Kidney epithelial cell (primary cell): Measurements from ENCODE around the gene ALPL. TPM values are rescaled to one million over a fixed set of nuclear protein-coding genes. Genes with fewer than 3 reads are reported as not detected.

Experiments
- DNase-seq: peaks from one replicate; pipeline ENCODE4 v3.0.0-alpha.2; 2010; ENCODE audit warnings: low read depth
- H3K27me3 ChIP-seq: 2 replicates; pipeline ENCODE4 v1.6.0; 2011; ENCODE audit warnings: low read length; ENCODE audit not compliant: control insufficient read depth, insufficient read depth
- H3K36me3 ChIP-seq: 2 replicates; pipeline ENCODE4 v1.5.1; 2011; ENCODE audit warnings: low read length; ENCODE audit not compliant: control insufficient read depth, insufficient read depth
- H3K4me3 ChIP-seq: 2 replicates; pipeline ENCODE4 v1.5.1; 2011; ENCODE audit warnings: low read depth, mild to moderate bottlenecking, control low read depth, low read length
- total RNA-seq: library from RNA; depleted of rRNA; stranded (reverse); fragments of >200 nt; gene quantifications from 2 replicates; pipeline ENCODE4 v1.2.3, GENCODE V29; 2015
- TF ChIP-seq, protein P1 (sequence below): IDR thresholded peaks from 2 replicates; pipeline ENCODE4 v1.5.1; 2011; ENCODE audit warnings: mild to moderate bottlenecking, moderate library complexity, low read length, control low read depth, inconsistent platforms; ENCODE audit not compliant: insufficient read depth, poor library complexity, severe bottlenecking

ALPL gene
- total RNA-seq, 1 donor from 2014 or later, result 5.1 TPM

DNA sequence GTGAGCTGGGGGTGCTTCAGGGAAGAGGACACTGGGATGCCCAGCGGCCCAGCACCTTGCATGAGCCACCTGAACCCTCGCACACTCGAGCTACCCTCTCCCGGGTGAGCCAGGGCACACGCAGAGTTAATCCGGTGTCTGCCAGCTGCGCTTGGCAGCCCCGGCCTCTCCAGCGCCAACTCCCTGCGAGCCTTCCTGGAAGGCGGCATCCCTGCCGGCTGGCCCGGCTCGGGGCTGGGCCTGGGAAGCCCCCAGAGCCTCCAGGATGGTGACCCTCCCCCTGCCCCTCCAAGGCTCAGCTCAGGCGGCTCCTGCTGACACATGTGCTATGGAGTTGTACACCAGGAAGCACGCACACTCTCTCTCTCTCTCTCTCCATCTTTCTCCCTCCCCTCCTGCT, 111.3 kb downstream of the ALPL start:
- peaks cover 10% of the 10 kb centered on the region for H3K27me3 ChIP-seq
- DNase-seq, result no peak
- peak overlapping the region; percentile 8 for H3K4me3 ChIP-seq
- TF ChIP-seq, protein P1, sequence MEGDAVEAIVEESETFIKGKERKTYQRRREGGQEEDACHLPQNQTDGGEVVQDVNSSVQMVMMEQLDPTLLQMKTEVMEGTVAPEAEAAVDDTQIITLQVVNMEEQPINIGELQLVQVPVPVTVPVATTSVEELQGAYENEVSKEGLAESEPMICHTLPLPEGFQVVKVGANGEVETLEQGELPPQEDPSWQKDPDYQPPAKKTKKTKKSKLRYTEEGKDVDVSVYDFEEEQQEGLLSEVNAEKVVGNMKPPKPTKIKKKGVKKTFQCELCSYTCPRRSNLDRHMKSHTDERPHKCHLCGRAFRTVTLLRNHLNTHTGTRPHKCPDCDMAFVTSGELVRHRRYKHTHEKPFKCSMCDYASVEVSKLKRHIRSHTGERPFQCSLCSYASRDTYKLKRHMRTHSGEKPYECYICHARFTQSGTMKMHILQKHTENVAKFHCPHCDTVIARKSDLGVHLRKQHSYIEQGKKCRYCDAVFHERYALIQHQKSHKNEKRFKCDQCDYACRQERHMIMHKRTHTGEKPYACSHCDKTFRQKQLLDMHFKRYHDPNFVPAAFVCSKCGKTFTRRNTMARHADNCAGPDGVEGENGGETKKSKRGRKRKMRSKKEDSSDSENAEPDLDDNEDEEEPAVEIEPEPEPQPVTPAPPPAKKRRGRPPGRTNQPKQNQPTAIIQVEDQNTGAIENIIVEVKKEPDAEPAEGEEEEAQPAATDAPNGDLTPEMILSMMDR, result no peak
- no peaks in the 10 kb centered on the region for H3K36me3 ChIP-seq

DNA sequence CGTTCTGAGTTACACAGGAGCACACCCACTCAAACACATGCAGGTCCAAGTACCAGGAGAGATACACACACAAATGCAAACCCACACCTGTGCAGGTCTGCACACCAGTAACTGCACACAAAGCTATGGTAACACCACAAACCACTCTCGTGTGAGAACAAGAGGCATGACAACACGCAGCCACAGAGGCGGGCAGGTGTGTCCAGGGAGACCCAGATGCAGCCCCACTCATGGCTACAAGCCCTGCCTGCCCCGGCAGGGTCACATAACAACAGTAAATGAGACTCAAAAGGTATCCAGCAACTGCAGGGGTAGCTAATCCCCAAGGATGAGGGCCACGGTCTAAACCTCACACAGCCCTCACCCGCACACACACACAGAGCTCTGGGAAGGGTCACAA, 111.8 kb downstream of the ALPL start:
- no peaks in the 10 kb centered on the region for H3K36me3 ChIP-seq
- H3K4me3 ChIP-seq, result peak overlapping the region; percentile 45
- H3K27me3 ChIP-seq, result peaks cover 10% of the 10 kb centered on the region
- TF ChIP-seq, protein P1, result no peak
- DNase-seq, result no peak

DNA sequence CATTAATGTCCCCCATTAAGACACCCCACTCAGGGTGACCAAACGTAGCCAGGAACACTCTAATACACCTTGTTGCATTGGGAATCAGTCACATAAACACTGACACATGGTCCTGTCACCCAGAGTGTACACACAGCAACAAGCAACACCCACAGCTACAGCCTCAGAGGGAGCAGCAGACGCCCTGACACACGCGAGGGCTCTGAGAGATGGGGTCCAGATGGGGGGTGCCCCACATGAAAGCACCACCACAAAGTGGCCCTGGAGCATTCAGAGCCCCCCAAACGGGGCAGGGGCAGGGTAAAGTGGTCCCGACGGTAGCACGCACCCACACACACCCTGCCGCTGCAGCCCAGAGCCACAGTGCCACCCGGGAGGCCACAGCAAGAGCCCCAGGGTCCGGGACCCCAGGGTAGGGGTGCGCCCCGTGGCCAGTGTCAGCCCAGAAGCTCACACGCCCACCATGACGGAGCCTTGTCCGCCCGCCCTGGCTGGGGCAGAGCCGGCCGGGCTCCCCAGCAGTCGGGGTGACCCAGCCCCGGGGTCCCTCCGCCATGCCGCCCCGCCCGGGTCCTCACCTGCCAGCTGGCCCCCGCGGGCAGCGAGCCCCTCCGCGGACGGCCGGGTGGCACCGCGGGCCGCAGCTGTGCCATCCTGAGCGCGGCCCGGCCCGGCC, 112.7 kb downstream of the ALPL start:
- Histone ChIP-seq H3K4me3 (peak overlapping the region; percentile 45), H3K36me3 (no peaks in the 10 kb centered on the region), H3K27me3 (peaks cover 10% of the 10 kb centered on the region)
- TF ChIP-seq, protein P1, result no peak
- no peak for DNase-seq

DNA sequence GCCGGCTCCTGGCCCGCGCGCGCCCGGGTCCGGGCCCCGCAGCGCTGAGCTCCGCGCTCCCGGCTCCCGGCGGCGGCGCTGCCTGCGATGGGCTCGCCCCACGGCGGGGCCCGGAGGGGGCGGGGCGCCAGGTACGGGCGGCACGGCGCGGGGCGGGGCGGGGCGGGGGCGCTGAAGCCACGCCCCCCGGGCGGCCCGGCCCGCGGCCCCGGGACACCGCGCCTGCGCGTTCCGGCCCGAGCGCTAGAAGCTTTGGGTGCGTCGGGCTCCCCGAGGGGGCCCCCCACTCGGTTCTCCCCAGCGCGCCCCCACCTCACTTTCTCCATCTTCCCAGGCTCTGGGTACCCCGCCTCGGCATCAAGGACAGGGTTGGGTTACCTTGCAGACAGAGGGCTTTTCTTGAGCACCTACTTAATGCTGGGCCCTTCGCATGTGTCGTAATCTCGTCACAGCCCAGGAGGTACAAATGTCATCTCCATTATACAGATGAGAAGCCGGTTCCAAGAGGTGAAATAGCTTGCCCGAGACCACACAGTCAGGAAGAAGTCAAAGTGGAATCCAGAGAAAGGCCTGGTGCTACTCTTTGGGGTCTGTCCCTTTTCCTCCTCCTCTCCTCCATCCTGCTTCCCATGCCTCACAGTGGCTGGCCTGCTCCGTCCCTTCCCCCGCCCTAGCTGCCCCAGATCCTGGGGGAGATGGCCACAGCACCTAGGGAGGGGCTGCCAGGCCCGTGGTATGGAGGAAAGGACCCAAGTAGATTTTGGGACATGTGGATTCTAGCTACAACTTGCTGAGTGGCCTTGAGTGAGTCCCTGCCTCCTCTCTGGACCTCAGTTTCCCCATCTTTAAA, 113.5 kb downstream of the ALPL start:
- no peaks in the 10 kb centered on the region for H3K36me3 ChIP-seq
- TF ChIP-seq, protein P1, result no peak
- H3K27me3 ChIP-seq, result peaks cover 10% of the 10 kb centered on the region
- no peak for DNase-seq
- peak overlapping the region; percentile 45 for H3K4me3 ChIP-seq

DNA sequence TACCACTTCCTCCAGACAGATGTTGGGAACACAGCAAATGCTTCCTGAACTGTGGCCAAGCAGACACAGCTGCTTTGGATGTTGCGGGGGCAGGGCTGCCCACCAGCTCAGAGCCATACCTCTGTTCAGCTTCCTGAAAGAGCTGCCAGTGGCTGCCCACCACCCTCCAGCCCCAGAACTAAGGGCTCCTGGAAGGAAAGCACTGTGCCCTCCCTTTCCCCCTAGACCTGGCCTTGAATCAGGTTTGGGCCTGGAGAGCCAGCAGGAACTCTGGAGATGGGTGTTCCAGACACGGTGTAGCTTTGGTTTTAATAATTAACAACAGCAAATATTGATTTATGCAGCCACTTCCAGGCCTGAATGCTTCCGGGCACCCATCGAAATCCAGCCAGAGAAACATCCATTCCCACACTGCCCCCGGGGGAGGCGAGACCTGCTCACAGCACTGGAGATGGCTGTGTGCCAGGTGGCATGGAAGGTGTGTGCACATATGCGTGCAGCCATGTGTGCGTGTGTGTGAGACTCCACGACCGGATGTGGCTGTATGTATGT, 114.3 kb downstream of the ALPL start:
- TF ChIP-seq, protein P1, result no peak
- no peak for DNase-seq
- H3K27me3 ChIP-seq, result peaks cover 10% of the 10 kb centered on the region

More for the DNA sequence above, 114.3 kb downstream of the ALPL start:
- no peaks in the 10 kb centered on the region for H3K36me3 ChIP-seq
- H3K4me3 ChIP-seq, result no peak overlapping the region
